HepG2 (cell line): Measurements from ENCODE around the gene MAN1A1. TPM values are rescaled to one million over a fixed set of nuclear protein-coding genes. Genes with fewer than 3 reads are reported as not detected.
A peak's percentile ranks its signal among the peaks of the same experiment; 100 is the strongest.

Source experiments
- BHLHE40 ChIP-seq: IDR thresholded peaks from 2 replicates; pipeline ENCODE4 v1.6.1; 2011; ENCODE audit warnings: low read length, improper control_type of control experiment
- FOXA3 ChIP-seq: IDR thresholded peaks from 2 replicates; pipeline ENCODE4 v1.6.1; 2016; ENCODE audit warnings: missing genetic modification reagents, missing compliant biosample characterization
- HNF4A ChIP-seq: sonication (generic); formaldehyde crosslinking; IDR thresholded peaks from 2 replicates; pipeline ENCODE4 v1.4.0; 2020; ENCODE audit warnings: missing genetic modification reagents
- JUN ChIP-seq: sonication (generic); formaldehyde crosslinking; IDR thresholded peaks from 2 replicates; pipeline ENCODE4 v1.4.0; 2020; ENCODE audit warnings: mild to moderate bottlenecking, missing genetic modification reagents
- MAFF ChIP-seq: IDR thresholded peaks from 2 replicates; pipeline ENCODE4 v1.6.1; 2011; ENCODE audit warnings: low read depth, low read length, improper control_type of control experiment
- MIER3 ChIP-seq: IDR thresholded peaks from 2 replicates; pipeline ENCODE4 v1.6.1; 2016; ENCODE audit warnings: missing compliant biosample characterization, borderline replicate concordance
- NCOA2 ChIP-seq: sonication (generic); formaldehyde crosslinking; IDR thresholded peaks from 2 replicates; pipeline ENCODE4 v1.8.0; 2022; ENCODE audit warnings: inconsistent platforms
- PAX8 ChIP-seq: sonication (generic); formaldehyde crosslinking; IDR thresholded peaks from 2 replicates; pipeline ENCODE4 v1.8.0; 2022; ENCODE audit warnings: mild to moderate bottlenecking, missing genetic modification reagents, borderline replicate concordance
- SALL1 ChIP-seq: sonication (generic); formaldehyde crosslinking; IDR thresholded peaks from 2 replicates; pipeline ENCODE4 v1.8.0; 2022; ENCODE audit warnings: mild to moderate bottlenecking, missing genetic modification reagents
- SNRNP70 ChIP-seq: fragments of 200-400 bp; formaldehyde crosslinking; IDR thresholded peaks from 2 replicates; pipeline ENCODE4 v1.6.1; 2017; ENCODE audit warnings: mild to moderate bottlenecking, low read depth, low read length, moderate library complexity
- ZBTB8A ChIP-seq: sonication (generic); formaldehyde crosslinking; IDR thresholded peaks from 2 replicates; pipeline ENCODE4 v1.4.0; 2020; ENCODE audit warnings: mild to moderate bottlenecking, low read depth, missing genetic modification reagents, borderline replicate concordance
- ZNF121 ChIP-seq: sonication (generic); formaldehyde crosslinking; IDR thresholded peaks from 2 replicates; pipeline ENCODE4 v1.5.0; 2020; ENCODE audit warnings: mild to moderate bottlenecking, missing genetic modification reagents
- ZNF367 ChIP-seq: sonication (generic); formaldehyde crosslinking; IDR thresholded peaks from 2 replicates; pipeline ENCODE4 v1.4.0; 2020; ENCODE audit warnings: missing genetic modification reagents, borderline replicate concordance
- ZNF431 ChIP-seq: sonication (generic); formaldehyde crosslinking; IDR thresholded peaks from 2 replicates; pipeline ENCODE4 v1.9.0; 2022; ENCODE audit warnings: missing genetic modification reagents, low read depth, mild to moderate bottlenecking, borderline replicate concordance
- ZNF567 ChIP-seq: sonication (generic); formaldehyde crosslinking; IDR thresholded peaks from 2 replicates; pipeline ENCODE4 v1.8.1; 2023; ENCODE audit warnings: mild to moderate bottlenecking, missing genetic modification reagents, borderline replicate concordance
- ZNF607 ChIP-seq: sonication (generic); formaldehyde crosslinking; IDR thresholded peaks from 2 replicates; pipeline ENCODE4 v1.5.1; 2020; ENCODE audit warnings: missing genetic modification reagents, mild to moderate bottlenecking, borderline replicate concordance
- polyA plus RNA-seq, 8 experiments: library from polyadenylated mRNA; depleted of rRNA in 3 of 8; stranded (reverse) in 7 of 8; unstranded in 1 of 8; fragments of >200 nt; fragmentation: Illumina TruSeq in 4 of 8; extraction: Trizol in 4 of 8; gene quantifications; 2 replicates each; pipeline versions ENCODE4 v1.2.1 to v1.2.3, GENCODE V29; 2011 to 2016; ENCODE audit warnings: low read depth in 4 of 8, missing spikeins in 1 of 8, mixed read lengths in 1 of 8; ENCODE audit not compliant: insufficient read depth in 1 of 8
- total RNA-seq, 5 experiments: library from RNA; depleted of rRNA; stranded (reverse); fragments of >200 nt; fragmentation: Illumina TruSeq; extraction: Trizol; gene quantifications; 2 replicates each; pipeline ENCODE4 v1.2.3, GENCODE V29; 2016; ENCODE audit warnings: low read depth in 1 of 5
- TF ChIP-seq, protein P1 (sequence below): sonication (generic); formaldehyde crosslinking; IDR thresholded peaks from 2 replicates; pipeline ENCODE4 v1.4.0; 2020; ENCODE audit warnings: missing genetic modification reagents, borderline replicate concordance
- TF ChIP-seq, protein P2 (sequence below): sonication (generic); formaldehyde crosslinking; IDR thresholded peaks from 2 replicates; pipeline ENCODE4 v1.9.0; 2021; ENCODE audit warnings: missing genetic modification reagents, borderline replicate concordance

The MAN1A1 gene
- total and polyA plus RNA-seq, 2 of the 13 experiments (the other 11 are each of a cell fraction or from before 2014, with no cell fraction given) = 156 to 236 TPM

DNA sequence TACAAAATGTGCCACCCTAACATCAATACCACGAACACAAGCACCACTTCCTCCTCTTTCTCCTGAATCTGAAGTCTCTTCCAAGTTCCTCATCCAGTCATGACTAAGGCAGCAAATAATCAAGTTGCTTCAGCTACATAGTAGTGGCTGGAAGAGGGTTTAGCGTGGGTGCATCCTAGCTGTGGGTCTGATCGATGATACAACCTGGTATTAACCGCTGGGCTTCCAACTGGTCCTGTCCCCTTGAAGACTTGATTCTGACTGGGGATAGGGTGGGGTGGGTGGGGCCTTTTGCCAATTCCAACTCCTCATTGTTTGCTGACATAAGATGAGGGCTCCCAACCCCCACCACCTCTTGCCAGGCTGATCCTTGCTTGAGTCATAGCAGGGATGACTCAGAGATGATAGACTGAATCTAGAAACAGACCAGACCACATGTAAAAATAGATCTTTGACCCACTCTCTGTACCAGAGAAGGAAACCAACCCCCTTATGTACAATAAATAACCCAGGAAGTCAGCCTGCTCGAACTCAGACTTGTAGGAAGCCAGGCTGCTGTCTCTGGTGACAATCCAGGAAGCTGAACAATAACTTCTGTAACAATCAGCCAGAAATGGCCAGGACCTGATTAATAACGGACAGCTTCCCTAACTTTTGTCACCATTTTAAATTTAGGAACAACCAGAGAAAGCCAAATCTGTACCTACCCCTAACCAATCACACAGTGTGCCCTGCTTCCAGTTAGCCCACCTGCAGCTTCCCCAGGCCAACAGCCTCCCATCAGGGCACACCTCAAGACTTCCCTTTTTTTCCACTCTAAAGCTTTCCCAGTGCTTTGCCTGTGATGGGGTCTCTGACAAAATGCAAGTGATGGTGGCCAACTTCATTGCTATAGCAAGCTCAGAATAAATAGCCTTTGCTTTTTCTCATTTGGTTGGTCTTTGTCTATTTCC, 202.2 kb downstream of the MAN1A1 start (continued):
- TF ChIP-seq, protein P1, sequence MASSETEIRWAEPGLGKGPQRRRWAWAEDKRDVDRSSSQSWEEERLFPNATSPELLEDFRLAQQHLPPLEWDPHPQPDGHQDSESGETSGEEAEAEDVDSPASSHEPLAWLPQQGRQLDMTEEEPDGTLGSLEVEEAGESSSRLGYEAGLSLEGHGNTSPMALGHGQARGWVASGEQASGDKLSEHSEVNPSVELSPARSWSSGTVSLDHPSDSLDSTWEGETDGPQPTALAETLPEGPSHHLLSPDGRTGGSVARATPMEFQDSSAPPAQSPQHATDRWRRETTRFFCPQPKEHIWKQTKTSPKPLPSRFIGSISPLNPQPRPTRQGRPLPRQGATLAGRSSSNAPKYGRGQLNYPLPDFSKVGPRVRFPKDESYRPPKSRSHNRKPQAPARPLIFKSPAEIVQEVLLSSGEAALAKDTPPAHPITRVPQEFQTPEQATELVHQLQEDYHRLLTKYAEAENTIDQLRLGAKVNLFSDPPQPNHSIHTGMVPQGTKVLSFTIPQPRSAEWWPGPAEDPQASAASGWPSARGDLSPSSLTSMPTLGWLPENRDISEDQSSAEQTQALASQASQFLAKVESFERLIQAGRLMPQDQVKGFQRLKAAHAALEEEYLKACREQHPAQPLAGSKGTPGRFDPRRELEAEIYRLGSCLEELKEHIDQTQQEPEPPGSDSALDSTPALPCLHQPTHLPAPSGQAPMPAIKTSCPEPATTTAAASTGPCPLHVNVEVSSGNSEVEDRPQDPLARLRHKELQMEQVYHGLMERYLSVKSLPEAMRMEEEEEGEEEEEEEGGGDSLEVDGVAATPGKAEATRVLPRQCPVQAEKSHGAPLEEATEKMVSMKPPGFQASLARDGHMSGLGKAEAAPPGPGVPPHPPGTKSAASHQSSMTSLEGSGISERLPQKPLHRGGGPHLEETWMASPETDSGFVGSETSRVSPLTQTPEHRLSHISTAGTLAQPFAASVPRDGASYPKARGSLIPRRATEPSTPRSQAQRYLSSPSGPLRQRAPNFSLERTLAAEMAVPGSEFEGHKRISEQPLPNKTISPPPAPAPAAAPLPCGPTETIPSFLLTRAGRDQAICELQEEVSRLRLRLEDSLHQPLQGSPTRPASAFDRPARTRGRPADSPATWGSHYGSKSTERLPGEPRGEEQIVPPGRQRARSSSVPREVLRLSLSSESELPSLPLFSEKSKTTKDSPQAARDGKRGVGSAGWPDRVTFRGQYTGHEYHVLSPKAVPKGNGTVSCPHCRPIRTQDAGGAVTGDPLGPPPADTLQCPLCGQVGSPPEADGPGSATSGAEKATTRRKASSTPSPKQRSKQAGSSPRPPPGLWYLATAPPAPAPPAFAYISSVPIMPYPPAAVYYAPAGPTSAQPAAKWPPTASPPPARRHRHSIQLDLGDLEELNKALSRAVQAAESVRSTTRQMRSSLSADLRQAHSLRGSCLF (CRISPR knock-in tag) = no peak
- TF ChIP-seq SALL1 (0 out of 2 replicates have a peak, but pooled peaks have one; percentile 29), ZNF567 (CRISPR knock-in tag) (no peak), NCOA2 (CRISPR knock-in tag) (peak; percentile 55; the same call in 1 of the 2 replicates), MAFF (0 out of 2 replicates have a peak, but pooled peaks have one; percentile 2), ZNF607 (CRISPR knock-in tag) (no peak), JUN (no peak), HNF4A (CRISPR knock-in tag) (0 out of 2 replicates have a peak, but pooled peaks have one; percentile 32), BHLHE40 (no peak), ZNF431 (CRISPR knock-in tag) (no peak), ZNF367 (CRISPR knock-in tag) (no peak), SNRNP70 (no peak), ZNF121 (CRISPR knock-in tag) (no peak), ZBTB8A (CRISPR knock-in tag) (no peak), MIER3 (CRISPR knock-in tag) (peak; percentile 57; the same call in 1 of the 2 replicates), FOXA3 (CRISPR knock-in tag) (peak; percentile 82), PAX8 (no peak)
- TF ChIP-seq, protein P2, sequence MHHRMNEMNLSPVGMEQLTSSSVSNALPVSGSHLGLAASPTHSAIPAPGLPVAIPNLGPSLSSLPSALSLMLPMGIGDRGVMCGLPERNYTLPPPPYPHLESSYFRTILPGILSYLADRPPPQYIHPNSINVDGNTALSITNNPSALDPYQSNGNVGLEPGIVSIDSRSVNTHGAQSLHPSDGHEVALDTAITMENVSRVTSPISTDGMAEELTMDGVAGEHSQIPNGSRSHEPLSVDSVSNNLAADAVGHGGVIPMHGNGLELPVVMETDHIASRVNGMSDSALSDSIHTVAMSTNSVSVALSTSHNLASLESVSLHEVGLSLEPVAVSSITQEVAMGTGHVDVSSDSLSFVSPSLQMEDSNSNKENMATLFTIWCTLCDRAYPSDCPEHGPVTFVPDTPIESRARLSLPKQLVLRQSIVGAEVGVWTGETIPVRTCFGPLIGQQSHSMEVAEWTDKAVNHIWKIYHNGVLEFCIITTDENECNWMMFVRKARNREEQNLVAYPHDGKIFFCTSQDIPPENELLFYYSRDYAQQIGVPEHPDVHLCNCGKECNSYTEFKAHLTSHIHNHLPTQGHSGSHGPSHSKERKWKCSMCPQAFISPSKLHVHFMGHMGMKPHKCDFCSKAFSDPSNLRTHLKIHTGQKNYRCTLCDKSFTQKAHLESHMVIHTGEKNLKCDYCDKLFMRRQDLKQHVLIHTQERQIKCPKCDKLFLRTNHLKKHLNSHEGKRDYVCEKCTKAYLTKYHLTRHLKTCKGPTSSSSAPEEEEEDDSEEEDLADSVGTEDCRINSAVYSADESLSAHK (CRISPR knock-in tag) = no peak
